ENCODE measurements around the gene SERINC2.

- TF ChIP-seq, protein P1, sequence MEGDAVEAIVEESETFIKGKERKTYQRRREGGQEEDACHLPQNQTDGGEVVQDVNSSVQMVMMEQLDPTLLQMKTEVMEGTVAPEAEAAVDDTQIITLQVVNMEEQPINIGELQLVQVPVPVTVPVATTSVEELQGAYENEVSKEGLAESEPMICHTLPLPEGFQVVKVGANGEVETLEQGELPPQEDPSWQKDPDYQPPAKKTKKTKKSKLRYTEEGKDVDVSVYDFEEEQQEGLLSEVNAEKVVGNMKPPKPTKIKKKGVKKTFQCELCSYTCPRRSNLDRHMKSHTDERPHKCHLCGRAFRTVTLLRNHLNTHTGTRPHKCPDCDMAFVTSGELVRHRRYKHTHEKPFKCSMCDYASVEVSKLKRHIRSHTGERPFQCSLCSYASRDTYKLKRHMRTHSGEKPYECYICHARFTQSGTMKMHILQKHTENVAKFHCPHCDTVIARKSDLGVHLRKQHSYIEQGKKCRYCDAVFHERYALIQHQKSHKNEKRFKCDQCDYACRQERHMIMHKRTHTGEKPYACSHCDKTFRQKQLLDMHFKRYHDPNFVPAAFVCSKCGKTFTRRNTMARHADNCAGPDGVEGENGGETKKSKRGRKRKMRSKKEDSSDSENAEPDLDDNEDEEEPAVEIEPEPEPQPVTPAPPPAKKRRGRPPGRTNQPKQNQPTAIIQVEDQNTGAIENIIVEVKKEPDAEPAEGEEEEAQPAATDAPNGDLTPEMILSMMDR (IDR thresholded peaks at IDR 0.05), result no peak
- TF ChIP-seq TCF7L2 (IDR thresholded peaks at IDR 0.05; ENCODE audit: low read depth, low read length), result no peak
- no peak for TF ChIP-seq POLR2AphosphoS5 (IDR thresholded peaks at IDR 0.05; ENCODE audit: low read depth, low read length)
- no peak for TF ChIP-seq REST (IDR thresholded peaks at IDR 0.05; ENCODE audit: insufficient read depth in 1 of 2, low read depth in 2 of 2, low read length in 1 of 2)
- TF ChIP-seq SIN3A (IDR thresholded peaks at IDR 0.05; ENCODE audit: borderline replicate concordance, insufficient read depth, low read depth, low read length), result no peak
Measured at GRCh38 chr1:31397360-31398095, 15.5 kb upstream of the SERINC2 start.

All from Panc1 (cell line).